Activated CD8-positive, alpha-beta T cell treated with anti-CD3 and anti-CD28 coated beads for 36 hours (primary cell): Measurements from ENCODE around the gene SLC22A23. TPM values are rescaled to one million over a fixed set of nuclear protein-coding genes. Genes with fewer than 3 reads are reported as not detected.
"Not testable (repeated sequence)": the region's sequence is repeated elsewhere in the genome, so short reads cannot be mapped to it uniquely, and the experiment has no call there.

ENCODE experiments used
- ATAC-seq: fragments of 200-7000 bp; cut with Tn5 transposase; one replicate; pipeline ENCODE4 v1.10.0; 2021; ENCODE audit warnings: mild to moderate bottlenecking, moderate library complexity
- CTCF ChIA-PET: fragments of 350-600 bp; sonication (Branson Sonifier 250); formaldehyde crosslinking; loops from one replicate; lab custom pipeline; 2021; ENCODE audit warnings: antibody characterized with exemption; lab: Charles Lee
- POLR2A ChIA-PET: fragments of 350-600 bp; sonication (Branson Sonifier 250); formaldehyde crosslinking; loops from one replicate; lab custom pipeline; 2021; ENCODE audit warnings: antibody characterized with exemption; lab: Charles Lee
- DNase-seq: peaks from one replicate; pipeline ENCODE4 v3.0.0-alpha.2; 2020
- H3K27ac Mint-ChIP-seq: one replicate; pipeline ENCODE4 v1.8.0; 2021; ENCODE audit warnings: mild to moderate bottlenecking, mixed read lengths
- H3K27me3 Mint-ChIP-seq: one replicate; pipeline ENCODE4 v1.8.0; 2021; ENCODE audit warnings: mixed read lengths
- H3K36me3 Mint-ChIP-seq: one replicate; pipeline ENCODE4 v1.8.0; 2021; ENCODE audit warnings: low read depth, mixed read lengths
- H3K4me1 Mint-ChIP-seq: one replicate; pipeline ENCODE4 v1.8.0; 2021; ENCODE audit warnings: low read depth, mixed read lengths
- H3K4me3 Mint-ChIP-seq: one replicate; pipeline ENCODE4 v1.8.0; 2021; ENCODE audit warnings: mild to moderate bottlenecking, moderate library complexity, mixed read lengths
- H3K9me3 Mint-ChIP-seq: one replicate; pipeline ENCODE4 v1.8.0; 2021; ENCODE audit warnings: mixed read lengths
- intact Hi-C: fragments of 100-400 bp; cut with micrococcal nuclease; formaldehyde crosslinking; loops from one replicate; pipeline ENCODE4 v1.10.0; 2022
- total RNA-seq, 2 experiments: library from RNA; stranded (reverse); gene quantifications; one replicate each; pipeline ENCODE4 v1.2.3, GENCODE V29; 2021
- TF ChIP-seq, protein P1 (sequence below): fragments of 200-600 bp; IDR thresholded peaks from one replicate; pipeline ENCODE4 v1.8.0; 2022; ENCODE audit warnings: antibody characterized with exemption, mild to moderate bottlenecking

SLC22A23 gene
- total RNA-seq, 2 experiments from 2014 or later = 0.16 to 0.34 TPM

DNA sequence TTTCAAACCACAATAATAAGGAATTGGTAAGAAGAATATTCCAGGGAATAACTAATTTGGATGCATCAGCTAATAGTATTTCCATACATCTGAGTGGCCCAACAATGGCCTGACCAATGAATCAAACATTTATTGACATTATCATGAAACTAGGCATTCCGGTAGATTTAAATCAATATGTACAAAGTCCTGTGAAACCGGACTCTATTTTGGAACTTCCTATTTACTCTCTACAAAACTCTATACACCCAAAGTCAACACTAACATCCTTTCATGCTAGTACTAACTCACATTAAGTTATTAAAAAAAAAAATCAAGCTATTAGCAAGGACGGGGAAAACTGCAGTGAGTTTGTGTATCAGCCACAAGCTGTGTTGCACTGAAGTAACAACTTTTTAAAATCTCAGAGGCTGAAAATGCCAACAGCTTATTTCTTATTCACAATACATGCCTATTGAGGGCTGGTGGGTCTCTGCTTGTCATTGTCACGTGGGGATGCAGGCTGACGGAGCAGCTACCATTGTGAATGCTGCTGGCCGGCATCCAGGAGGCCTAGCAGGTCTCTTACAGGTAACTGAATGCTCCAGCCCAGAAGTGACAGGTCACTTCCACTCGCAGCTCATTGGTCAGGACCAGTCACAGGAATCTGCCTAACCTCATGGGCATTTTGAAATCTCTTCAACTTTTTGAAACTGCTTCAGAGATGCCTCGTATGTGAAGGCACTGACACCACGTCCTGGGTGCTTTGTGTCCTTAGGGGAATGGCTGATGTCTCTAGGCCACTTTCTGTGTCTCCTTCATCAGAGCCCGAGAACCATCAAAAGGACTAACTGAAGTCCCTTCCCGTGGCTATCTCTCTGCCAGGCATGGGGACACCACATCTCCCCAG, 76.3 kb downstream of the SLC22A23 start:
- POLR2A ChIA-PET = interaction anchor here (1.4 kb wide), 1 partner anchor 11 kb away, joined by 3 read pairs; no protein-coding TSS in a partner anchor
- H3K27ac Mint-ChIP-seq = no peak overlapping the region

GRCh38 chr6:3379482-3380060, 77.3 kb downstream of the SLC22A23 start:
- DNase-seq = no peak
- Mint-ChIP-seq H3K27me3 (peaks cover 6% of the 10 kb centered on the region), H3K27ac (no peak overlapping the region), H3K4me1 (peaks cover 12% of the 10 kb centered on the region), H3K9me3 (no peaks in the 10 kb centered on the region), H3K4me3 (no peak overlapping the region), H3K36me3 (no peaks in the 10 kb centered on the region)
- no peak for ATAC-seq
- CTCF ChIA-PET = interaction anchor here (1.0 to 1.5 kb wide), 2 partner anchors 9 to 31 kb away, joined by 3 to 4 read pairs; no protein-coding TSS in a partner anchor
- TF ChIP-seq, protein P1, sequence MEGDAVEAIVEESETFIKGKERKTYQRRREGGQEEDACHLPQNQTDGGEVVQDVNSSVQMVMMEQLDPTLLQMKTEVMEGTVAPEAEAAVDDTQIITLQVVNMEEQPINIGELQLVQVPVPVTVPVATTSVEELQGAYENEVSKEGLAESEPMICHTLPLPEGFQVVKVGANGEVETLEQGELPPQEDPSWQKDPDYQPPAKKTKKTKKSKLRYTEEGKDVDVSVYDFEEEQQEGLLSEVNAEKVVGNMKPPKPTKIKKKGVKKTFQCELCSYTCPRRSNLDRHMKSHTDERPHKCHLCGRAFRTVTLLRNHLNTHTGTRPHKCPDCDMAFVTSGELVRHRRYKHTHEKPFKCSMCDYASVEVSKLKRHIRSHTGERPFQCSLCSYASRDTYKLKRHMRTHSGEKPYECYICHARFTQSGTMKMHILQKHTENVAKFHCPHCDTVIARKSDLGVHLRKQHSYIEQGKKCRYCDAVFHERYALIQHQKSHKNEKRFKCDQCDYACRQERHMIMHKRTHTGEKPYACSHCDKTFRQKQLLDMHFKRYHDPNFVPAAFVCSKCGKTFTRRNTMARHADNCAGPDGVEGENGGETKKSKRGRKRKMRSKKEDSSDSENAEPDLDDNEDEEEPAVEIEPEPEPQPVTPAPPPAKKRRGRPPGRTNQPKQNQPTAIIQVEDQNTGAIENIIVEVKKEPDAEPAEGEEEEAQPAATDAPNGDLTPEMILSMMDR = no peak
- intact Hi-C loops = no loop called here
- POLR2A ChIA-PET = interaction anchor here (1.4 kb wide), 1 partner anchor 12 kb away, joined by 3 read pairs; no protein-coding TSS in a partner anchor

More for the DNA sequence above, 76.3 kb downstream of the SLC22A23 start:
- intact Hi-C loops = no loop called here
- H3K4me1 Mint-ChIP-seq = peaks cover 12% of the 10 kb centered on the region
- ATAC-seq = no peak
- no peaks in the 10 kb centered on the region for H3K9me3 Mint-ChIP-seq
- TF ChIP-seq, protein P1 = no peak
- no peaks in the 10 kb centered on the region for H3K36me3 Mint-ChIP-seq
- H3K4me3 Mint-ChIP-seq = no peak overlapping the region
- DNase-seq = no peak
- CTCF ChIA-PET = interaction anchor here (0.7 to 1.0 kb wide), 2 partner anchors 10 to 101 kb away, joined by 3 read pairs; no protein-coding TSS in a partner anchor
- peaks cover 8% of the 10 kb centered on the region for H3K27me3 Mint-ChIP-seq

- H3K36me3 Mint-ChIP-seq, H3K9me3 Mint-ChIP-seq, H3K27me3 Mint-ChIP-seq, POLR2A ChIA-PET, ATAC-seq, H3K4me3 Mint-ChIP-seq, intact Hi-C loops, H3K27ac Mint-ChIP-seq, DNase-seq: not testable (repeated sequence)
- H3K4me1 Mint-ChIP-seq = peaks cover 12% of the 10 kb centered on the region
- CTCF ChIA-PET = interaction anchor here (1.5 kb wide), 1 partner anchor 32 kb away, joined by 4 read pairs; no protein-coding TSS in a partner anchor
Observed at GRCh38 chr6:3378808-3379207, 78.0 kb downstream of the SLC22A23 start.

GRCh38 chr6:3378398-3378782, 78.5 kb downstream of the SLC22A23 start:
- H3K36me3 Mint-ChIP-seq, H3K27me3 Mint-ChIP-seq, H3K9me3 Mint-ChIP-seq, H3K27ac Mint-ChIP-seq, intact Hi-C loops, H3K4me3 Mint-ChIP-seq, POLR2A ChIA-PET: not testable (repeated sequence)
- DNase-seq = peak; percentile 2
- peaks cover 12% of the 10 kb centered on the region for H3K4me1 Mint-ChIP-seq
- CTCF ChIA-PET = interaction anchor here (0.6 to 1.5 kb wide), 2 partner anchors 33 to 470 kb away, joined by 3 to 4 read pairs; no protein-coding TSS in a partner anchor
- peak; percentile 78 for ATAC-seq

- DNase-seq (peak; percentile 12), ATAC-seq (peak; percentile 77)
- TF ChIP-seq, protein P1 = no peak
- H3K27me3 Mint-ChIP-seq = peaks cover 6% of the 10 kb centered on the region
- H3K27ac Mint-ChIP-seq = peak overlapping the region; percentile 11
- H3K9me3 Mint-ChIP-seq = no peaks in the 10 kb centered on the region
- CTCF ChIA-PET = interaction anchor here (0.6 to 1.5 kb wide), 2 partner anchors 33 to 471 kb away, joined by 3 to 4 read pairs; no protein-coding TSS in a partner anchor
- peaks cover 12% of the 10 kb centered on the region for H3K4me1 Mint-ChIP-seq
- intact Hi-C loops = no loop called here
- POLR2A ChIA-PET = interaction anchor here (0.6 kb wide), 1 partner anchor 20 kb away, joined by 3 read pairs; no protein-coding TSS in a partner anchor
- no peaks in the 10 kb centered on the region for H3K36me3 Mint-ChIP-seq
- no peak overlapping the region for H3K4me3 Mint-ChIP-seq
Observed at GRCh38 chr6:3377536-3378397, 79.1 kb downstream of the SLC22A23 start.
